A673 (cell line): ENCODE data around the gene TLE3.

Experiments used
- CTCF ChIP-seq: fragments of 300-800, 200-600 bp; sonication (generic); conservative IDR thresholded peaks from 2 replicates; pipeline ENCODE4 v1.5.1; 2017; ENCODE audit warnings: low read depth, mild to moderate bottlenecking, antibody characterized with exemption, low read length, moderate library complexity, mixed read lengths
- EZH2 ChIP-seq: fragments of 200-600 bp; sonication (generic); IDR thresholded peaks from 2 replicates; pipeline ENCODE4 v1.6.1; 2017; ENCODE audit warnings: borderline replicate concordance, low read depth, mild to moderate bottlenecking, mixed read lengths, antibody characterized with exemption, low read length; ENCODE audit not compliant: poor library complexity, severe bottlenecking

GRCh38 chr15:70083418-70083817, 14.3 kb downstream of the TLE3 start:
- no peak for TF ChIP-seq CTCF
- TF ChIP-seq EZH2, result no peak
